Measurements from ENCODE around the gene ICE1. TPM values are rescaled to one million over a fixed set of nuclear protein-coding genes. Genes with fewer than 3 reads are reported as not detected.

Gene ICE1
- polyA plus RNA-seq (2012; ENCODE audit: insufficient read length, low read depth) = 11.5 TPM

GRCh38 chr5:5421961-5422818, at the start of gene ICE1:
ICE1 (plus strand) TSS chr5:5422677; CDS start chr5:5422916, 239 bp downstream.
- TF ChIP-seq FOXP2 (optimal IDR thresholded peaks at IDR 0.05; ENCODE audit: borderline replicate concordance, extremely low read depth, extremely low read length, insufficient read depth) = peak; percentile 47
- peak; percentile 42 for TF ChIP-seq POLR2AphosphoS5 (IDR thresholded peaks at IDR 0.05; ENCODE audit: low read depth, low read length)
- no peak for TF ChIP-seq SIN3A (IDR thresholded peaks at IDR 0.05; ENCODE audit: borderline replicate concordance, insufficient read depth, low read length)
- TF ChIP-seq REST (IDR thresholded peaks at IDR 0.05; ENCODE audit: insufficient read depth in 1 of 2, low read depth in 2 of 2, low read length in 2 of 2) = peak in 1 of 2 experiments; percentile 11; a peak in 1 of 4 replicates
- 0 out of 2 replicates have a peak, but pooled peaks have one; percentile 19 for TF ChIP-seq TAF1 (IDR thresholded peaks at IDR 0.05; ENCODE audit: borderline replicate concordance, insufficient read depth, low read length)

DNA sequence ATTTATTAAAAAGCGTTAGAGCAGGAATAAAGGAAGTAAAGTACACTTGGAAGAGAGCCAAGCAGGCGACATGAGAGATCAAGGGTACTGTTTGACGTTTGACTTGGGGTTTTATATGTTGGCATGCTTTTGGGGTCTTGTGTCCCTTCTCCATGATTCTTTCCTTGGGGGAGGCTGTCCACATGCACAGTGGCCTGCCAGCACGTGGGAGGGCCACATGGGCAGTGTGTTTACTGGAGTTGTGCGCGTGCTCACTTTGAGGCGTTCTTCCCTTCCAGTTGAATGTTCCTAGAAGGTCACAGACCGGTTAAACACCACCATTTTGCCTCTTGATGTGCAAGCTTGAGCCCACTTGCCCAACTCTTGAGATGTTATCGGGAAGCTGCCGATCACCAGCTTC, 49.5 kb upstream of the ICE1 start:
- TF ChIP-seq REST (IDR thresholded peaks at IDR 0.05; ENCODE audit: insufficient read depth in 1 of 2, low read depth in 2 of 2, low read length in 2 of 2) (no peak), FOXP2 (optimal IDR thresholded peaks at IDR 0.05; ENCODE audit: borderline replicate concordance, extremely low read depth, extremely low read length, insufficient read depth) (no peak), TAF1 (IDR thresholded peaks at IDR 0.05; ENCODE audit: borderline replicate concordance, insufficient read depth, low read length) (no peak), POLR2AphosphoS5 (IDR thresholded peaks at IDR 0.05; ENCODE audit: low read depth, low read length) (no peak), SIN3A (IDR thresholded peaks at IDR 0.05; ENCODE audit: borderline replicate concordance, insufficient read depth, low read length) (no peak)

- TF ChIP-seq TAF1 (IDR thresholded peaks at IDR 0.05; ENCODE audit: borderline replicate concordance, insufficient read depth, low read length) = no peak
- no peak for TF ChIP-seq POLR2AphosphoS5 (IDR thresholded peaks at IDR 0.05; ENCODE audit: low read depth, low read length)
- TF ChIP-seq SIN3A (IDR thresholded peaks at IDR 0.05; ENCODE audit: borderline replicate concordance, insufficient read depth, low read length) = no peak
- no peak for TF ChIP-seq FOXP2 (optimal IDR thresholded peaks at IDR 0.05; ENCODE audit: borderline replicate concordance, extremely low read depth, extremely low read length, insufficient read depth)
- TF ChIP-seq REST (IDR thresholded peaks at IDR 0.05; ENCODE audit: insufficient read depth in 1 of 2, low read depth in 2 of 2, low read length in 2 of 2) = no peak
Observed at GRCh38 chr5:5373351-5373989, 49.0 kb upstream of the ICE1 start.

GRCh38 chr5:5374009-5374715, 48.3 kb upstream of the ICE1 start:
- TF ChIP-seq POLR2AphosphoS5 (IDR thresholded peaks at IDR 0.05; ENCODE audit: low read depth, low read length) = no peak
- TF ChIP-seq SIN3A (IDR thresholded peaks at IDR 0.05; ENCODE audit: borderline replicate concordance, insufficient read depth, low read length) = no peak
- TF ChIP-seq FOXP2 (optimal IDR thresholded peaks at IDR 0.05; ENCODE audit: borderline replicate concordance, extremely low read depth, extremely low read length, insufficient read depth) = no peak
- TF ChIP-seq REST (IDR thresholded peaks at IDR 0.05; ENCODE audit: insufficient read depth in 1 of 2, low read depth in 2 of 2, low read length in 2 of 2) = no peak
- TF ChIP-seq TAF1 (IDR thresholded peaks at IDR 0.05; ENCODE audit: borderline replicate concordance, insufficient read depth, low read length) = no peak
